Motor neuron (in vitro differentiated cells): ENCODE data around the gene BRD4. TPM values are rescaled to one million over a fixed set of nuclear protein-coding genes. Genes with fewer than 3 reads are reported as not detected.
"Not testable (repeated sequence)": the region's sequence is repeated elsewhere in the genome, so short reads cannot be mapped to it uniquely, and the experiment has no call there.

Experiments
- ATAC-seq, 8 experiments: fragments of 200-7000 bp; cut with Tn5 transposase; replicated peaks in 6 of 8; 2 replicates each; pipeline ENCODE4 v1.8.0; 2021; ENCODE audit warnings: mild to moderate bottlenecking in 8 of 8, moderate library complexity in 8 of 8
- H3K27ac ChIP-seq, 2 donors: fragments of 250-450 bp; sonication (Bioruptor Pico); 2 replicates each; pipeline ENCODE4 v1.9.0; 2021; ENCODE audit warnings: antibody characterized with exemption in 2 of 2, mild to moderate bottlenecking in 2 of 2, moderate library complexity in 1 of 2
- H3K4me1 ChIP-seq, 2 donors: fragments of 250-450 bp; sonication (Bioruptor Pico); replicated peaks in 1 of 2; 2 replicates each; pipeline ENCODE4 v1.6.1; 2021; ENCODE audit warnings: antibody characterized with exemption in 2 of 2, mild to moderate bottlenecking in 2 of 2, moderate library complexity in 1 of 2
- H3K4me3 ChIP-seq, 5 donors: fragments of 250-450 bp; sonication (Bioruptor Pico); 2 replicates each; pipeline ENCODE4 v1.9.0; 2021; ENCODE audit warnings: antibody characterized with exemption in 5 of 5, mild to moderate bottlenecking in 5 of 5, moderate library complexity in 4 of 5
- WGBS, 10 experiments: fragments of 450-650 bp; shearing (Covaris generic); methylation state at CpG; one replicate each; pipeline ENCODE4 v1.0.0; 2022; 5-methylcytosine and 5-hydroxymethylcytosine counted together
- in situ Hi-C, 9 experiments: fragments of 400-800 bp; cut with MboI; loops; one replicate each; pipeline ENCODE4 v1.15.0; 2021; ENCODE audit warnings: low sequenced_read_pairs in 9 of 9, low pct_unique_long_range_greater_than_20kb in 2 of 9; ENCODE audit not compliant: unreplicated experiment in 9 of 9
- total RNA-seq, 8 experiments: library from RNA; unstranded; fragments of 300-600 nt; gene quantifications; 2 replicates each; pipeline versions ENCODE4 v1.2.3 to v1.2.4, GENCODE V29; 2022

Gene BRD4
- total RNA-seq, 8 experiments from 2014 or later, result 10.5 to 70.6 (median 23.0) TPM

GRCh38 chr19:15353908-15354307 lies 21.6 kb upstream of the BRD4 start:
- no peak overlapping the region for H3K4me3 ChIP-seq
- ATAC-seq, result no peak
- WGBS, 10 experiments, result 76 to 100% (median 100%) methylated on average over 1 to 4 of the region's 4 CpGs; no CpG with 5 or more reads in 3 of the 10 experiments
- no peaks in the 10 kb centered on the region for H3K4me1 ChIP-seq
- in situ Hi-C loops, result no loop called here
- no peak overlapping the region for H3K27ac ChIP-seq

- H3K27ac ChIP-seq, H3K4me3 ChIP-seq, ATAC-seq, in situ Hi-C loops, H3K4me1 ChIP-seq: not testable (repeated sequence)
- WGBS, 10 experiments, result 60 to 100% (median 91%) methylated on average over 1 to 6 of the region's 8 CpGs; no CpG with 5 or more reads in 1 of the 10 experiments
These were observed 20.2 kb upstream of the BRD4 start for GRCh38 chr19:15352535-15352934.

- H3K27ac ChIP-seq, H3K4me3 ChIP-seq, in situ Hi-C loops, H3K4me1 ChIP-seq, ATAC-seq: not testable (repeated sequence)
- 93 to 100% (median 98%) methylated on average over 5 to 11 of the region's 11 CpGs; no CpG with 5 or more reads in 1 of the 10 experiments for WGBS, 10 experiments
These were observed 9.0 kb upstream of the BRD4 start for GRCh38 chr19:15341328-15341727.

- Histone ChIP-seq H3K27ac (no peak overlapping the region), H3K4me3 (no peak overlapping the region), H3K4me1 (no peaks in the 10 kb centered on the region)
- in situ Hi-C loops, result no loop called here
- 57 to 100% (median 91%) methylated on average over 2 to 4 of the region's 4 CpGs; no CpG with 5 or more reads in 3 of the 10 experiments for WGBS, 10 experiments
- ATAC-seq, result no peak
These were observed 7.7 kb upstream of the BRD4 start for GRCh38 chr19:15340086-15340485.

- in situ Hi-C loops, result no loop called here
- WGBS, 10 experiments, result 8 to 91% (median 57%) methylated on average over 1 to 5 of the region's 8 CpGs; no CpG with 5 or more reads in 1 of the 10 experiments
- Histone ChIP-seq H3K27ac (no peak overlapping the region), H3K4me1 (peaks cover 0 to 5% of the 10 kb centered on the region in 2 donors), H3K4me3 (no peak overlapping the region)
- peak in 1 of 8 experiments; percentile 9 for ATAC-seq
These were observed 4.9 kb upstream of the BRD4 start for GRCh38 chr19:15337202-15337601.

- H3K27ac ChIP-seq, H3K4me1 ChIP-seq, ATAC-seq, H3K4me3 ChIP-seq, in situ Hi-C loops: not testable (repeated sequence)
- 50 to 92% (median 80%) methylated on average over 2 to 7 of the region's 7 CpGs; no CpG with 5 or more reads in 4 of the 10 experiments for WGBS, 10 experiments
These were observed 3.7 kb upstream of the BRD4 start for GRCh38 chr19:15335992-15336391.

- 0% methylated on average over 1 to 9 of the region's 122 CpGs; no CpG with 5 or more reads in 8 of the 10 experiments for WGBS, 10 experiments
- peak overlapping the region; percentile 58 to 99 (median 84) for H3K4me3 ChIP-seq
- ATAC-seq, result peak; percentile 58 to 67 (median 63)
- in situ Hi-C loops, result no loop called here
- peaks cover 16 to 27% of the 10 kb centered on the region in 2 donors for H3K4me1 ChIP-seq
- H3K27ac ChIP-seq, result peak overlapping the region; percentile 98 to 99
These were observed 674 bp downstream of the BRD4 start for GRCh38 chr19:15331419-15332310.

- ATAC-seq, result peak in 5 of 8 experiments; percentile 9 to 49 (median 36)
- in situ Hi-C loops, result no loop called here
- H3K4me1 ChIP-seq, result peaks cover 23 to 33% of the 10 kb centered on the region in 2 donors
- WGBS, 10 experiments, result 0 to 20% (median 4%) methylated on average over 3 to 17 of the region's 17 CpGs
- peak overlapping the region; percentile 58 to 99 (median 84) for H3K4me3 ChIP-seq
- peak overlapping the region; percentile 98 to 99 for H3K27ac ChIP-seq
These were observed 1.4 kb downstream of the BRD4 start for GRCh38 chr19:15330801-15331418.

GRCh38 chr19:15328312-15328711 lies 4.0 kb downstream of the BRD4 start:
- Histone ChIP-seq H3K27ac (no peak overlapping the region), H3K4me3 (no peak overlapping the region), H3K4me1 (peaks cover 29 to 44% of the 10 kb centered on the region in 2 donors)
- WGBS, 10 experiments, result 36 to 100% (median 78%) methylated on average over 1 to 10 of the region's 10 CpGs; no CpG with 5 or more reads in 2 of the 10 experiments
- in situ Hi-C loops, result no loop called here
- no peak for ATAC-seq

GRCh38 chr19:15324791-15325519 lies 7.4 kb downstream of the BRD4 start:
- H3K27ac ChIP-seq, result no peak overlapping the region
- in situ Hi-C loops, result no loop called here
- 60 to 100% (median 83%) methylated on average over 1 to 3 of the region's 6 CpGs; no CpG with 5 or more reads in 3 of the 10 experiments for WGBS, 10 experiments
- H3K4me3 ChIP-seq, result no peak overlapping the region
- peaks cover 21 to 39% of the 10 kb centered on the region in 2 donors for H3K4me1 ChIP-seq
- ATAC-seq, result peak in 1 of 8 experiments; percentile 22

GRCh38 chr19:15323496-15324235 lies 8.7 kb downstream of the BRD4 start:
- peak in 3 of 8 experiments; percentile 24 to 55 (median 47) for ATAC-seq
- peaks cover 23 to 34% of the 10 kb centered on the region in 2 donors for H3K4me1 ChIP-seq
- in situ Hi-C loops, result no loop called here
- H3K4me3 ChIP-seq, result no peak overlapping the region
- no peak overlapping the region for H3K27ac ChIP-seq
- WGBS, 10 experiments, result 13 to 100% (median 88%) methylated on average over 2 to 3 of the region's 5 CpGs; no CpG with 5 or more reads in 1 of the 10 experiments

GRCh38 chr19:15321739-15322138 lies 10.6 kb downstream of the BRD4 start:
- no peak overlapping the region for H3K27ac ChIP-seq
- no peak for ATAC-seq
- H3K4me1 ChIP-seq, result peaks cover 26 to 31% of the 10 kb centered on the region in 2 donors
- H3K4me3 ChIP-seq, result no peak overlapping the region
- in situ Hi-C loops, result no loop called here
- 29 to 100% (median 83%) methylated on average over 1 to 2 of the region's 2 CpGs; no CpG with 5 or more reads in 2 of the 10 experiments for WGBS, 10 experiments
